ENCODE results near the gene CYCS. TPM values are rescaled to one million over a fixed set of nuclear protein-coding genes. Genes with fewer than 3 reads are reported as not detected.
"Not testable (repeated sequence)": the region's sequence is repeated elsewhere in the genome, so short reads cannot be mapped to it uniquely, and the experiment has no call there.

CYCS gene
- total RNA-seq, 2 experiments from 2014 or later = 65.2 to 175 TPM

GRCh38 chr7:25087855-25088254 lies 37.2 kb downstream of the CYCS start:
- TF ChIP-seq EZH2phosphoT487 (IDR thresholded peaks at IDR 0.05; ENCODE audit: borderline replicate concordance, low read depth, low read length) = no peak
- no peak overlapping the region for H3K4me3 ChIP-seq (ENCODE audit: low read depth, low read length, poor library complexity, severe bottlenecking)
- peak; percentile 72 for DNase-seq (ENCODE audit: low spot score)
- peaks cover 42% of the 10 kb centered on the region for H3K4me1 ChIP-seq (ENCODE audit: insufficient read depth, low read length, poor library complexity, severe bottlenecking)
- no peak overlapping the region for H2AFZ ChIP-seq (ENCODE audit: low read length)
- H4K20me1 ChIP-seq (ENCODE audit: insufficient read depth, low read length) = no peaks in the 10 kb centered on the region
- ChIA-PET POLR2A (no interaction called here), CTCF (ENCODE audit: unreplicated experiment) (no interaction called here)
- H3K79me2 ChIP-seq (ENCODE audit: insufficient read depth, low read depth, low read length) = no peaks in the 10 kb centered on the region
- H3K36me3 ChIP-seq (ENCODE audit: insufficient read depth, low read length) = no peaks in the 10 kb centered on the region
- H3K27ac ChIP-seq (ENCODE audit: low read depth, low read length, poor library complexity, severe bottlenecking) = no peak overlapping the region
- H3K9me2 ChIP-seq (ENCODE audit: insufficient read depth, low read length) = no peaks in the 10 kb centered on the region
- H3K9me3 ChIP-seq (ENCODE audit: low read length) = peaks cover 9% of the 10 kb centered on the region; the same call in 1 of the 2 replicates
- H3K4me2 ChIP-seq (ENCODE audit: low read length) = peak overlapping the region; percentile 38
- intact Hi-C loops (cut with micrococcal nuclease; ENCODE audit: unreplicated experiment) = no loop called here
- no TSS peak for BruUV-seq (replicated peaks)

- Histone ChIP-seq H3K9me3 (ENCODE audit: low read length) (peaks cover 9% of the 10 kb centered on the region; the same call in 1 of the 2 replicates), H2AFZ (ENCODE audit: low read length) (no peak overlapping the region), H3K9me2 (ENCODE audit: insufficient read depth, low read length) (no peaks in the 10 kb centered on the region), H4K20me1 (ENCODE audit: insufficient read depth, low read length) (no peaks in the 10 kb centered on the region), H3K27ac (ENCODE audit: low read depth, low read length, poor library complexity, severe bottlenecking) (no peak overlapping the region), H3K4me2 (ENCODE audit: low read length) (no peak overlapping the region), H3K79me2 (ENCODE audit: insufficient read depth, low read depth, low read length) (no peaks in the 10 kb centered on the region), H3K36me3 (ENCODE audit: insufficient read depth, low read length) (no peaks in the 10 kb centered on the region), H3K4me3 (ENCODE audit: low read depth, low read length, poor library complexity, severe bottlenecking) (no peak overlapping the region), H3K4me1 (ENCODE audit: insufficient read depth, low read length, poor library complexity, severe bottlenecking) (peaks cover 16% of the 10 kb centered on the region)
- ChIA-PET POLR2A (interaction anchor here (0.7 to 1.0 kb wide), 3 partner anchors 11 to 71 kb away, joined by 3 to 4 read pairs (median 3); no protein-coding TSS in a partner anchor), CTCF (ENCODE audit: unreplicated experiment) (no interaction called here)
- TF ChIP-seq EZH2phosphoT487 (IDR thresholded peaks at IDR 0.05; ENCODE audit: borderline replicate concordance, low read depth, low read length) (no peak), CTCF (conservative IDR thresholded peaks at IDR 0.05; ENCODE audit: low read length) (no peak)
- no TSS peak for BruUV-seq (replicated peaks)
- DNase-seq (ENCODE audit: low spot score) = no peak
- intact Hi-C loops (cut with micrococcal nuclease; ENCODE audit: unreplicated experiment) = no loop called here
Observed at GRCh38 chr7:25084821-25085220, 40.2 kb downstream of the CYCS start.

GRCh38 chr7:25083201-25083600 lies 41.9 kb downstream of the CYCS start:
- POLR2A ChIA-PET = no interaction called here
- H4K20me1 ChIP-seq (ENCODE audit: insufficient read depth, low read length) = no peaks in the 10 kb centered on the region
- H3K36me3 ChIP-seq (ENCODE audit: insufficient read depth, low read length) = no peaks in the 10 kb centered on the region
- peaks cover 14% of the 10 kb centered on the region for H3K4me1 ChIP-seq (ENCODE audit: insufficient read depth, low read length, poor library complexity, severe bottlenecking)
- CTCF ChIA-PET (ENCODE audit: unreplicated experiment) = interaction anchor here (1.3 kb wide), 1 partner anchor 10 kb away, joined by 3 read pairs; no protein-coding TSS in a partner anchor
- H2AFZ ChIP-seq (ENCODE audit: low read length) = no peak overlapping the region
- no peaks in the 10 kb centered on the region for H3K9me2 ChIP-seq (ENCODE audit: insufficient read depth, low read length)
- no peaks in the 10 kb centered on the region for H3K79me2 ChIP-seq (ENCODE audit: insufficient read depth, low read depth, low read length)
- BruUV-seq (replicated peaks) = no TSS peak
- H3K27ac ChIP-seq (ENCODE audit: low read depth, low read length, poor library complexity, severe bottlenecking) = no peak overlapping the region
- no peak overlapping the region for H3K4me3 ChIP-seq (ENCODE audit: low read depth, low read length, poor library complexity, severe bottlenecking)
- no peak for TF ChIP-seq CTCF (conservative IDR thresholded peaks at IDR 0.05; ENCODE audit: low read length)
- no peak for DNase-seq (ENCODE audit: low spot score)
- H3K9me3 ChIP-seq (ENCODE audit: low read length) = peaks cover 9% of the 10 kb centered on the region; the same call in 1 of the 2 replicates
- intact Hi-C loops (cut with micrococcal nuclease; ENCODE audit: unreplicated experiment) = no loop called here
- H3K4me2 ChIP-seq (ENCODE audit: low read length) = no peak overlapping the region

- intact Hi-C loops (cut with micrococcal nuclease; ENCODE audit: unreplicated experiment); H4K20me1 ChIP-seq (ENCODE audit: insufficient read depth, low read length); H3K9me3 ChIP-seq (ENCODE audit: low read length); H3K4me2 ChIP-seq (ENCODE audit: low read length); H3K4me3 ChIP-seq (ENCODE audit: low read depth, low read length, poor library complexity, severe bottlenecking); DNase-seq (ENCODE audit: low spot score); H3K79me2 ChIP-seq (ENCODE audit: insufficient read depth, low read depth, low read length); H3K4me1 ChIP-seq (ENCODE audit: insufficient read depth, low read length, poor library complexity, severe bottlenecking); BruUV-seq (replicated peaks); H3K36me3 ChIP-seq (ENCODE audit: insufficient read depth, low read length); H3K27ac ChIP-seq (ENCODE audit: low read depth, low read length, poor library complexity, severe bottlenecking); H3K9me2 ChIP-seq (ENCODE audit: insufficient read depth, low read length): not testable (repeated sequence)
- H2AFZ ChIP-seq (ENCODE audit: low read length) = peak overlapping the region; percentile 32; the same call in 1 of the 2 replicates
- ChIA-PET CTCF (ENCODE audit: unreplicated experiment) (interaction anchor here (1.3 kb wide), 1 partner anchor 11 kb away, joined by 3 read pairs; no protein-coding TSS in a partner anchor), POLR2A (interaction anchor here (0.6 to 1.4 kb wide), 3 partner anchors 11 to 41 kb away, joined by 3 to 6 read pairs (median 3); no protein-coding TSS in a partner anchor)
Observed at GRCh38 chr7:25082041-25082440, 43.0 kb downstream of the CYCS start.
